Type B pancreatic cell (in vitro differentiated cells): ENCODE results near the gene SCAMP2. TPM values are rescaled to one million over a fixed set of nuclear protein-coding genes. Genes with fewer than 3 reads are reported as not detected.

Source experiments
- DNase-seq: peaks from one replicate; pipeline ENCODE4 v3.0.0; 2021; ENCODE audit warnings: mixed read lengths; ENCODE audit not compliant: unreplicated experiment; ENCODE audit errors: extremely low spot score
- H3K27ac Mint-ChIP-seq: 2 replicates; pipeline ENCODE4 v1.8.0; 2021; ENCODE audit warnings: mild to moderate bottlenecking, mixed read lengths
- H3K27me3 Mint-ChIP-seq: 2 replicates; pipeline ENCODE4 v1.8.0; 2021; ENCODE audit warnings: mixed read lengths
- H3K36me3 Mint-ChIP-seq: 2 replicates; pipeline ENCODE4 v1.8.0; 2021; ENCODE audit warnings: mixed read lengths
- H3K4me1 Mint-ChIP-seq: one replicate; pipeline ENCODE4 v1.8.0; 2021; ENCODE audit warnings: mixed read lengths; ENCODE audit not compliant: unreplicated experiment
- H3K4me3 Mint-ChIP-seq: 2 replicates; pipeline ENCODE4 v1.8.0; 2021; ENCODE audit warnings: mild to moderate bottlenecking, mixed read lengths
- H3K9me3 Mint-ChIP-seq: 2 replicates; pipeline ENCODE4 v1.8.0; 2021; ENCODE audit warnings: mixed read lengths
- CTCF ChIP-seq: fragments of 200-600 bp; sonication (generic); conservative IDR thresholded peaks from 2 replicates; pipeline ENCODE4 v1.5.0; 2021; ENCODE audit warnings: antibody characterized with exemption, mild to moderate bottlenecking
- total RNA-seq: library from RNA; stranded (reverse); gene quantifications from 2 replicates; pipeline ENCODE4 v1.2.1, GENCODE V29; 2021; ENCODE audit warnings: low replicate concordance

The SCAMP2 gene
- total RNA-seq, 1 donor from 2014 or later, result 58.0 TPM

GRCh38 chr15:74815121-74815934 is 57.8 kb downstream of the SCAMP2 start:
- no peak for TF ChIP-seq CTCF
- H3K36me3 Mint-ChIP-seq, result no peaks in the 10 kb centered on the region
- peaks cover 12% of the 10 kb centered on the region for H3K27me3 Mint-ChIP-seq
- no peak for DNase-seq
- no peaks in the 10 kb centered on the region for H3K9me3 Mint-ChIP-seq
- no peak overlapping the region for H3K27ac Mint-ChIP-seq
- H3K4me3 Mint-ChIP-seq, result no peak overlapping the region
- H3K4me1 Mint-ChIP-seq, result peaks cover 9% of the 10 kb centered on the region

GRCh38 chr15:74812533-74812932 is 60.6 kb downstream of the SCAMP2 start, which contains the start of gene LMAN1L:
LMAN1L (plus strand) TSS chr15:74812835; CDS start chr15:74812855, 20 bp downstream.
- TF ChIP-seq CTCF, result no peak
- no peak within 1 kb of the TSS for H3K4me3 Mint-ChIP-seq
- peaks cover 8% of the 10 kb centered on the region for H3K4me1 Mint-ChIP-seq
- H3K27me3 Mint-ChIP-seq, result peaks cover 8% of the 10 kb centered on the region
- DNase-seq, result no peak
- no peaks in the 10 kb centered on the region for H3K36me3 Mint-ChIP-seq
- no peak within 1 kb of the TSS for H3K27ac Mint-ChIP-seq
- H3K9me3 Mint-ChIP-seq, result no peaks in the 10 kb centered on the region

- no peak overlapping the region for H3K27ac Mint-ChIP-seq
- no peak overlapping the region for H3K4me3 Mint-ChIP-seq
- no peaks in the 10 kb centered on the region for H3K27me3 Mint-ChIP-seq
- no peaks in the 10 kb centered on the region for H3K4me1 Mint-ChIP-seq
- no peak for DNase-seq
- H3K9me3 Mint-ChIP-seq, result no peaks in the 10 kb centered on the region
- H3K36me3 Mint-ChIP-seq, result peaks cover under 1% of the 10 kb centered on the region
- TF ChIP-seq CTCF, result no peak
Observed at GRCh38 chr15:74809956-74810355, 63.2 kb downstream of the SCAMP2 start.

- Mint-ChIP-seq H3K27ac (no peak overlapping the region), H3K4me1 (no peaks in the 10 kb centered on the region), H3K27me3 (no peaks in the 10 kb centered on the region), H3K36me3 (peaks cover 5% of the 10 kb centered on the region), H3K4me3 (no peak overlapping the region), H3K9me3 (no peaks in the 10 kb centered on the region)
- DNase-seq, result no peak
- TF ChIP-seq CTCF, result no peak
Observed at GRCh38 chr15:74809242-74809641, 63.9 kb downstream of the SCAMP2 start.

GRCh38 chr15:74808840-74809229 is 64.3 kb downstream of the SCAMP2 start:
- Mint-ChIP-seq H3K36me3 (peaks cover 9% of the 10 kb centered on the region), H3K4me1 (no peaks in the 10 kb centered on the region), H3K9me3 (no peaks in the 10 kb centered on the region), H3K27me3 (no peaks in the 10 kb centered on the region), H3K27ac (no peak overlapping the region), H3K4me3 (no peak overlapping the region)
- TF ChIP-seq CTCF, result peak; percentile 33
- no peak for DNase-seq
